ENCODE measurements around the gene CHST11. TPM values are rescaled to one million over a fixed set of nuclear protein-coding genes. Genes with fewer than 3 reads are reported as not detected.
A peak's percentile ranks its signal among the peaks of the same experiment; 100 is the strongest.

The CHST11 gene
- total RNA-seq, 2 experiments from 2014 or later, result 39.3 to 45.3 TPM

- Mint-ChIP-seq H3K9me3 (no peaks in the 10 kb centered on the region), H3K36me3 (ENCODE audit: low read depth) (peaks cover 3% of the 10 kb centered on the region), H3K4me1 (ENCODE audit: low read depth) (peaks cover 39% of the 10 kb centered on the region), H3K27ac (no peak overlapping the region), H3K4me3 (no peak overlapping the region), H3K27me3 (ENCODE audit: low read depth) (no peaks in the 10 kb centered on the region)
- CTCF ChIA-PET, result interaction anchor here (0.8 kb wide), 1 partner anchor 18 kb away, joined by 5 read pairs; no protein-coding TSS in a partner anchor
- intact Hi-C loops (cut with micrococcal nuclease), result no loop called here
- no peak for DNase-seq
Measured at GRCh38 chr12:104702565-104703139, 245.9 kb downstream of the CHST11 start.

GRCh38 chr12:104703372-104703771 lies 246.6 kb downstream of the CHST11 start:
- Mint-ChIP-seq H3K36me3 (ENCODE audit: low read depth) (peaks cover 3% of the 10 kb centered on the region), H3K27me3 (ENCODE audit: low read depth) (no peaks in the 10 kb centered on the region), H3K27ac (no peak overlapping the region), H3K9me3 (no peaks in the 10 kb centered on the region), H3K4me3 (no peak overlapping the region), H3K4me1 (ENCODE audit: low read depth) (peaks cover 39% of the 10 kb centered on the region)
- CTCF ChIA-PET, result interaction anchor here (0.8 kb wide), 1 partner anchor 17 kb away, joined by 5 read pairs; no protein-coding TSS in a partner anchor
- intact Hi-C loops (cut with micrococcal nuclease), result no loop called here
- no peak for DNase-seq

GRCh38 chr12:104704224-104704779 lies 247.6 kb downstream of the CHST11 start:
- Mint-ChIP-seq H3K9me3 (no peaks in the 10 kb centered on the region), H3K36me3 (ENCODE audit: low read depth) (peaks cover 3% of the 10 kb centered on the region), H3K27me3 (ENCODE audit: low read depth) (no peaks in the 10 kb centered on the region), H3K4me1 (ENCODE audit: low read depth) (peaks cover 42% of the 10 kb centered on the region), H3K27ac (no peak overlapping the region), H3K4me3 (no peak overlapping the region)
- intact Hi-C loops (cut with micrococcal nuclease), result no loop called here
- no peak for DNase-seq
- CTCF ChIA-PET, result interaction anchor here (0.7 to 1.4 kb wide), 2 partner anchors 9 to 488 kb away, joined by 3 read pairs; no protein-coding TSS in a partner anchor

DNA sequence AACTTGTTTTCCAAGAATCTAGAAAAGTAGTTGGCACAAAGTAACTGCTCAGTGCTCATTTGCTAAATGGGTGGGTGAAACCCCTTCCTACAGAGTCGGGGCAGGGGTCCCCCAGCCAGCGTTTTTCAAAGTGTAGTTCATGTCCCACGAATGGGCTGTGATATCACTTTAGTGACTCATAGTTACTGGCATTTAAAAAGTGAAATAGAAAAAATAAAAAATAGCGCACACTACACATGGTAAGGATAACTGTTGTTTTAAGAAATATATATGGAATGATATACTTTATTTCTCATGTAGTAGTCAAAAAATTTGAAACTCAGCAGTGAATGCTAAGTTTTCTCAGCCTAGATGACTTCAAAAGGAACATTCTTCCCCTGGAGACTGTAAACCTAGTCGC lies 250.4 kb downstream of the CHST11 start:
- H3K27me3 Mint-ChIP-seq (ENCODE audit: low read depth), result no peaks in the 10 kb centered on the region
- no peaks in the 10 kb centered on the region for H3K9me3 Mint-ChIP-seq
- DNase-seq, result peak; percentile 30
- H3K4me3 Mint-ChIP-seq, result no peak overlapping the region
- intact Hi-C loops (cut with micrococcal nuclease), result no loop called here
- H3K27ac Mint-ChIP-seq, result no peak overlapping the region
- H3K4me1 Mint-ChIP-seq (ENCODE audit: low read depth), result peaks cover 47% of the 10 kb centered on the region
- CTCF ChIA-PET, result interaction anchor here (1.6 kb wide), 1 partner anchor 325 kb away, joined by 4 read pairs; no protein-coding TSS in a partner anchor
- H3K36me3 Mint-ChIP-seq (ENCODE audit: low read depth), result peaks cover 3% of the 10 kb centered on the region

DNA sequence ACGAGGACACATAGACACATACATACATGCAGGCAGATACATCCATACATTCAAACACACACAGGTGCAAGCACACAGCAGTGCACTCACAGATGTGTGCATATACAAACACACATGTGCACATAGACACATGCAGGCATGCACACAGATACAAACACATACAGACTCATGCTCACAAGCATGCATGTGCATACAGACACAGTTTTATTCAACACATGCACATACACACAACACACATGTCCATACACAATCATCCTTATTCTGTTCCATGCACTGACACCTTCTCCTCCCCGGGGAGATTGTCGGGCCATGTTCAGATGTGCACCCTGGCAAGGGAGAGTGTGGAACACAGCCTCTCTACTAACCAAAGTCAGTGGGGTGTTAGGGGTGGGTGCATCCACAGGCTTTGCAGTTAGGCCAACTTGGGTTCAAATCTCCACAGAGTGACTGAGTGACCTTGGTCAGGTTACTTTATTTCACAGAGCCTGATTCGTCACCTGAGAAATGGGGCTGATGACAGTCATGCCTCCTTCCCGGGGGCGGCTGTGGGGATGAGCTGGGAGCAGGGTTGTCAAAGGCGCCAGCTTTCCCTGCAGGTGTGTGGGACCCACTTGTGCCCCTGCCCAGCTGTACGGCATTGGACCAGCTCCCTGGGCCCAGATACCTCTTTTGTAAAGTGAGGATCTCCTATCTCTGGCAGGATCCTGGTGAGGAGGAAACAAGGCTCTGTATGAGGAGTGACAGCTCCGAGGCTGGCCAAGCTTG lies 251.2 kb downstream of the CHST11 start:
- CTCF ChIA-PET, result interaction anchor here (0.6 kb wide), 1 partner anchor 25 kb away, joined by 3 read pairs; no protein-coding TSS in a partner anchor
- no peak for DNase-seq
- H3K4me3 Mint-ChIP-seq, result no peak overlapping the region
- no peaks in the 10 kb centered on the region for H3K9me3 Mint-ChIP-seq
- peaks cover 2% of the 10 kb centered on the region for H3K36me3 Mint-ChIP-seq (ENCODE audit: low read depth)
- no peak overlapping the region for H3K27ac Mint-ChIP-seq
- no peaks in the 10 kb centered on the region for H3K27me3 Mint-ChIP-seq (ENCODE audit: low read depth)
- peaks cover 47% of the 10 kb centered on the region for H3K4me1 Mint-ChIP-seq (ENCODE audit: low read depth)
- intact Hi-C loops (cut with micrococcal nuclease), result no loop called here

DNA sequence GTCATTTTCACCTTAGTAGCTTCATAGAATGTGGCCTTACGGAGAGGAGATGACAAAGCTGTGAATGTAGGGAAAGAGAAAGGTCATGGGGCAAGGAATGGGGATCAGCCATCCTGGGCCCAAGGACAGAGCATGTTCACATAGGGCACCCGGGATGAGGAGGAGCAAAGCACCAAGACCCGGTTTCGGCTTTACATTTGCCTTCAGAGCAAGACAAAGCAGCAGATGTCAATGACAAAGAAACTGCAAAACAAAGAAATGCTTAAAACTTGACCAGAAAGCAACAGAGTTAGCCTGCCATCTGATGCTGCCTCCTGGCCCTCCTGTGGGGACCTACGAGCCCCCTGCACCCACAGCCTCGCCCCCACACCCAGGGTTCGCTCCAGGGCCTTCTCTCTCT lies 252.1 kb downstream of the CHST11 start:
- intact Hi-C loops (cut with micrococcal nuclease), result no loop called here
- no peak overlapping the region for H3K4me3 Mint-ChIP-seq
- peaks cover 42% of the 10 kb centered on the region for H3K4me1 Mint-ChIP-seq (ENCODE audit: low read depth)
- CTCF ChIA-PET, result interaction anchor here (0.6 to 0.8 kb wide), 2 partner anchors 11 to 26 kb away, joined by 3 read pairs; no protein-coding TSS in a partner anchor
- H3K9me3 Mint-ChIP-seq, result no peaks in the 10 kb centered on the region
- no peaks in the 10 kb centered on the region for H3K27me3 Mint-ChIP-seq (ENCODE audit: low read depth)
- DNase-seq, result no peak
- H3K36me3 Mint-ChIP-seq (ENCODE audit: low read depth), result no peaks in the 10 kb centered on the region
- H3K27ac Mint-ChIP-seq, result no peak overlapping the region

DNA sequence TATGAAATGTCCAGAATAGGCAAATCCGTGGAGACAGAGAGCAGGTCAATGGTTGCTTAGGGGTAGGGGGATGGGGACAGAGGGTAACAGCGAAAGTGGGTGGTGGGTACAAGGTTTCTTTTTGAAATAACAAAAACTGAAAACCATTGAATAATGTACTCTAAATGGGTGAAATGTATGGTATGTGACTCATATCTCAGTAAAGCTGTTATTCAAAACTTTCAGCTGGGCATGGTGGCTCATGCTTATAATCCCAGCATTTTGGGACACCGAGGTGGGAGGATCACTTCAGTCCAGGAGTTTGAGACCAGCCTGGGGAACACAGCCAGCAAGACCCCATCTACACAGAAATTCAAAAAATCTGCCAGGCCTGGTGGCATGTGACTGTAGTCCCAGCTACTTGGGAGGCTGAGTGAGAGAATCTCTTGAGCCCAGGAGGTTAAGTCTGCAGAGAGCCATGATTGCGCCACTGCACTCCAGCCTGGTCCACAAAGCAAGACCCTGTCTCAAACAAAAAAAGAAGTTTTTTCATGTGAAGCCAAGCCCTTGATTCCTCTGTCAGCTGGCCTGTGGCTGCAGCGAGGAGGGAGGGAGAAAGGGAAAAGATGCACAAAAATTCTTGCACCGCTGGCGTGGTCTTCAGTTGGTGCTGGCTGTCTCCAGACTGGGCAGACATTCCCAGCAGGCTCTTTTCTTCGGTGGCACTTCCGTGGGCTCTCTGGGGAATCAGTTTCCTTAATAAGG lies 253.1 kb downstream of the CHST11 start:
- Mint-ChIP-seq H3K27ac (no peak overlapping the region), H3K4me1 (ENCODE audit: low read depth) (peaks cover 45% of the 10 kb centered on the region), H3K36me3 (ENCODE audit: low read depth) (no peaks in the 10 kb centered on the region), H3K4me3 (no peak overlapping the region), H3K27me3 (ENCODE audit: low read depth) (no peaks in the 10 kb centered on the region), H3K9me3 (no peaks in the 10 kb centered on the region)
- intact Hi-C loops (cut with micrococcal nuclease), result no loop called here
- no peak for DNase-seq
- CTCF ChIA-PET, result interaction anchor here (0.9 kb wide), 1 partner anchor 328 kb away, joined by 3 read pairs; no protein-coding TSS in a partner anchor

DNA sequence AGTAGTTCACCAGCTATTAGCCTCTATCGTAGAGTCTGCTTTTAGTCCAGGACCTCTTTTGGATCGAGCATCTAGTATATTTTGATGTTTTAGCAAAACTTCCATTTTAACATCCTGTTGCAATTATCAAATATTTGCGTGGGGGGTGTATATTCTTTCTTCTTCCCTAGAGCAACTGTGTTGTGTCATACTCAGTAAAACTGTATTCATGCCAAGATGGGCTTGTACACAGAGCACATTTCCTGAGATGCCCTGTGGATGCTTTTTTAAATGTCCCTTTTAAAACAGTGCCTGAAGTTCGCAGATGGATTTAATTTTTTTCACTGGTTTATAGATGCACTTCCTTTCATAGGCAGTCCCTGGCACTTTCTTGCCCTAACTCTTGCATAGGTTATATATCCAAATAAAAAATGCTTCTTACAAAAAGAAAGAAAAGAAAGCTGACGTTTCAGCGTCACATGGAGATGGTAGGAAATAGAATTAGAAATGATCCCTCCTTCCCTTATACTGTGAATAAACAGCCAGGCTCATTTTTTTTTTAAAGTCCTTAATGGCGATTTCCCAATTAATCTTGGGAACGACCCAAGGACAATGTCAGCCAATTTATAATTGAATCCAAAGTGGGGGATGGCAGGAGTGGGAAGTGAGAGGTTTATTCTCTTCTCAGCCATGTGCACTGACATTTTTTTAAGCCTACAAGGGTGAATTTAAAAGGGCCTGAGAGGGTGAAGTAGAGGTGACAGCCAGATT lies 254.4 kb downstream of the CHST11 start:
- H3K4me1 Mint-ChIP-seq (ENCODE audit: low read depth), result peaks cover 48% of the 10 kb centered on the region
- DNase-seq, result no peak
- no peak overlapping the region for H3K27ac Mint-ChIP-seq
- CTCF ChIA-PET, result interaction anchor here (0.7 to 0.9 kb wide), 2 partner anchors 46 to 329 kb away, joined by 3 read pairs; no protein-coding TSS in a partner anchor
- H3K4me3 Mint-ChIP-seq, result no peak overlapping the region
- H3K36me3 Mint-ChIP-seq (ENCODE audit: low read depth), result no peaks in the 10 kb centered on the region
- no peaks in the 10 kb centered on the region for H3K9me3 Mint-ChIP-seq
- no peaks in the 10 kb centered on the region for H3K27me3 Mint-ChIP-seq (ENCODE audit: low read depth)
- intact Hi-C loops (cut with micrococcal nuclease), result no loop called here

DNA sequence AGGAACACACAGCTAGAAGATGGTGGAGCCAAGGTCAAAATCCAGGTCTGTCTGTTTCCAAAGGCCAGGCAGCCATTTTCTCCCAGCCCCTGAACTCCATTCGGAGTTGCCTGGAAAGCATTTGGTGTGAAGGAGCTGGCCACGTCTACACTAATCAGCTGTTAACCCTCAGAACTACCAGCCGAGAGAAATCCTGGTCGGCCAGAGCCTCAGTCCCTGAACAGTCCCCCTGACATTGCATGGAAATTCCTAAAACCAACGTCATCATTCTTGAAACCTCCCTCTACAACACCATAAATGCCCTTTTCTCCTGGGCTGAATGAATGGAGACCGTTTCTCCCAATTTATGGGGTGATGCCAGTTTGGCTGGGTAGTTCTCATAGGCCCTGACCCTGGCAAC lies 255.7 kb downstream of the CHST11 start:
- intact Hi-C loops (cut with micrococcal nuclease), result no loop called here
- Mint-ChIP-seq H3K4me3 (no peak overlapping the region), H3K4me1 (ENCODE audit: low read depth) (peaks cover 36% of the 10 kb centered on the region), H3K27ac (no peak overlapping the region), H3K9me3 (no peaks in the 10 kb centered on the region), H3K27me3 (ENCODE audit: low read depth) (no peaks in the 10 kb centered on the region), H3K36me3 (ENCODE audit: low read depth) (no peaks in the 10 kb centered on the region)
- CTCF ChIA-PET, result interaction anchor here (1.4 kb wide), 1 partner anchor 13 kb away, joined by 4 read pairs; no protein-coding TSS in a partner anchor
- no peak for DNase-seq

DNA sequence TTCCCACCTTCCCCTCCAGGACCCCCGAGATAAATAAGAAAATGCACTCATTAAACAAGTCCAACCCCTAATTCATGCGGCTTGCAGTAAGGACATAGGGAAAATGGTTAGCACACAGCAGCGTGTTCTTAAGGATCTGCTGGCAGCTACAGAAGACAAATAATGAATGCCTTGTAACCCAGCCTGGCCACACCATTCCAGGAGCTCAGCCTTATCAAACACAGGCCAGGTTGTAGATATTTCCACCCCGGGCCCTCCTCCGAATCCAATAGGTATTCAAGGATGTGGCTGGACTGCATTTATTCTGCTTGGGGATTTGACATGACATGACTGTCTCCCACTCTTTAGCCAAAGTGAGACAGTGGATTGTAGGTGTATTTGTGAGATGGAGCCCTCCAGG lies 256.2 kb downstream of the CHST11 start:
- Mint-ChIP-seq H3K27me3 (ENCODE audit: low read depth) (no peaks in the 10 kb centered on the region), H3K9me3 (no peaks in the 10 kb centered on the region), H3K27ac (no peak overlapping the region), H3K4me3 (no peak overlapping the region), H3K4me1 (ENCODE audit: low read depth) (peaks cover 31% of the 10 kb centered on the region), H3K36me3 (ENCODE audit: low read depth) (no peaks in the 10 kb centered on the region)
- CTCF ChIA-PET, result interaction anchor here (1.4 kb wide), 1 partner anchor 12 kb away, joined by 4 read pairs; no protein-coding TSS in a partner anchor
- DNase-seq, result no peak
- intact Hi-C loops (cut with micrococcal nuclease), result no loop called here

DNA sequence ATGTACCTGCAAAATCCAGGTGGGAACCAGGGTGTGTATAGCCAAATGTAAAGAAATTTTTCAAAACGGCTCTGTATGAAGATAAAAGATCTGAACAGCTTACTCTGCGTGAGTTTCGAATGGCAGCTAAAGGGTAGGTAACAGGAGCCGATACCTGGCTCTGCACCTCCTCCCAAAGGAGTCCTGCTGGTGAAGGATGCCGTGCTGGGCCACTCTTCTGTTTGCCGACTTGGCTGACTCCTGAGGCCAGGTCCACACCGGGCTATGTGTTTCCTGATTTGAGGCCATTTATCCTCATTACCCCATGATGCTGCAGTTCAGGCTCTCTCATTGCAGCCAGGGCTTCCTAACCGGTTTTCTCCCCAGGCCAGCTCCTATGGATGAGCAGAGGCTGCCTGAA lies 256.7 kb downstream of the CHST11 start:
- intact Hi-C loops (cut with micrococcal nuclease), result no loop called here
- Mint-ChIP-seq H3K9me3 (no peaks in the 10 kb centered on the region), H3K27me3 (ENCODE audit: low read depth) (no peaks in the 10 kb centered on the region), H3K27ac (no peak overlapping the region), H3K4me3 (no peak overlapping the region), H3K4me1 (ENCODE audit: low read depth) (peaks cover 28% of the 10 kb centered on the region), H3K36me3 (ENCODE audit: low read depth) (no peaks in the 10 kb centered on the region)
- DNase-seq, result no peak
- CTCF ChIA-PET, result interaction anchor here (1.4 kb wide), 1 partner anchor 12 kb away, joined by 4 read pairs; no protein-coding TSS in a partner anchor
